SH-SY5Y (cell line): ENCODE measurements around the gene HNRNPLL.

Experiments used
- GATA2 ChIP-seq: IDR thresholded peaks from 2 replicates; pipeline ENCODE4 v1.6.1; 2011; ENCODE audit warnings: mild to moderate bottlenecking, low read depth, low read length
- GATA3 ChIP-seq: IDR thresholded peaks from 2 replicates; pipeline ENCODE4 v1.6.1; 2011; ENCODE audit warnings: low read depth, mild to moderate bottlenecking, low read length, moderate library complexity

DNA sequence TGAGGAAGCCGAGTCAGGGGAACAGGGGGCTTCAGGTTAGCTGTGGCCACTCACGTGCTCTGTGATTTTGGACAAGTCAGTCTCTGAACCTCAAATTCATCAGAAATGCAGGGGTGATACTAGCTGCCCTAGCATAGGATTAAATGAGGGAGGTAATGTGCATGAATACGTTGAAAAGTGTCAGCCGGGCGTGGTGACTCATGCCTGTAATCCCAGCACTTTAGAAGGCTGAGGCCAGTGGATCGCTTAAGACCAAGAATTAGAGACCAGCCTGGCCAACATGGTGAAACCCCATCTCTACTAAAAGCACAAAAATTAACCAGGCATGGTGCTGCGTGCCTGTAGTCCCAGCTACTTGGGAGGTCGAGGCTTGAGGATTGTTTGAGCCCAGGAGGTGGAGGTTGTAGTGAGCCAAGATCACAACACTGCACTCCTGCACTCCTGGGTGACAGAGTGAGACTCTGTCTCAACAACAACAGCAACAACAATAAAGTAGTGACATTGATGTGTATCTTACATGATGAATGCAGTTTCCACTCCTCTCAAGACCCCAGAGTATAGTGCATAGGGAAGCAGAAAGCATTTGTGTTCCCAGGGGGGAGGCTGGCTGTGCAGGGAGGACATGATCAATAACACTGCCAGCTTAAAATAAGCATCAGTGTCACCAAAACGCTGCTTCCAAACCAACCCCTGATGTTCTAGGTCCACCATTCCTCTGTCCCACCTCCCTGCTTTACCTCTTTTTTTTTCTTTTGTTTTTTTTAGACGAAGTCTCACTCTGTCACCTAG is 68.8 kb downstream of the HNRNPLL start:
- TF ChIP-seq GATA2 (no peak), GATA3 (no peak)
